ENCODE results near the gene TPM4.
"Not testable (repeated sequence)": the region's sequence is repeated elsewhere in the genome, so short reads cannot be mapped to it uniquely, and the experiment has no call there.

The TPM4 gene

DNA sequence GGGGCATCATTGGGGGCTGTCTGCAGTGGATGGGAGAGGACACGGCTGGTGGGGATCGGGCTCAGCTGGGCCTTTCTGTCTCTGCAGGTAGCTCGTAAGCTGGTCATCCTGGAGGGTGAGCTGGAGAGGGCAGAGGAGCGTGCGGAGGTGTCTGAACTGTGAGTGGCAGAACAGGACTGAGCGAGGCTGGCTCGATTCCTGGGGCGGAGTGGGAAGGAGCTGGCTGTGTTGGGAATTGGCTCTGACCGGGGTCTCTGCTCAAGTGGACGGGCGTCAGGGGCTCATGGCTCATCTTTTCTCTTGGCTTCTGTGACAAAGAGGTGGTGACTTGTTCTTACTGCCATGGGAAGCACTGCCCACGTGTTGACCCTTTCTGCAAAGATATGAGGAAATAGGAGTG, 11.6 kb downstream of the TPM4 start:
- H3K27ac ChIP-seq (ENCODE audit: low read depth, low read length) = no peak overlapping the region
- H3K36me3 ChIP-seq (ENCODE audit: control insufficient read depth, insufficient read depth, low read length) = peaks cover 100% of the 10 kb centered on the region
- no peaks in the 10 kb centered on the region for H3K27me3 ChIP-seq (ENCODE audit: control insufficient read depth, insufficient read depth, low read length)
- no peaks in the 10 kb centered on the region for H3K4me1 ChIP-seq (ENCODE audit: control insufficient read depth, insufficient read depth, low read length)
- no peak overlapping the region for H3K4me3 ChIP-seq (ENCODE audit: low read depth, low read length)
- no peaks in the 10 kb centered on the region for H3K9me3 ChIP-seq (ENCODE audit: control insufficient read depth, insufficient read depth, low read depth, low read length)
- H3K9ac ChIP-seq (ENCODE audit: low read length) = no peak overlapping the region

DNA sequence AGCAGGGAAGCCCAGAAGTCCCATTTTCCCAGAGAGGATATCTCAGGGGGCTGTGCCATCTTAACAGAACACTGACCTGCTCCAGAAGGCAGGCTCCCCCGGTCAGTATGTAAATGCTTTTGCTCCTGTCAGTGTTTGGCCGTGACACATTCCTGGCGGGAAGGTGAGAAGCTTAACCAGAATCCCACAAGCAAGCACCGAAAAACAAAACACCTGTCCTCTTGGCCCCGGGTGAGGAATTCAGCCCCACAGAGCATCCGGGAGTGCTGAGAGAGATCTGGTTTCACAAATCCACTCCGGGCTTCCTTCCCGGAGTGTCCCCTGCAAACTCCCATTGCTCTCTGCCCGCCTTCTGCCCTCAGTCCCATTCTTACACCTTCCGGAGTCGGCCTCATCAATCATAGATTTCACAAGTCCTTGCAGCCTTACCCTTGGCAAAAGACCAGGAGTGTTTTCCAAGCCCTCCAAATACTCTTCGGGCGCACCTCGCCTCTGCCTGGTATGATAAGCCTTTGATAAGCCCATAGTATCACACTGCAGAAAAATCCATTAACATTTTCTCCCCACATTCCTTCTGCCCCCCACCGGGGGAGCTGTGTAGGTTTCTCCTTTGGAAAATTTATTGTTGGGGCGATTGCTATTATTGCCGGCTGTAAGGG, 12.2 kb downstream of the TPM4 start:
- Histone ChIP-seq H3K27ac (ENCODE audit: low read depth, low read length) (no peak overlapping the region), H3K36me3 (ENCODE audit: control insufficient read depth, insufficient read depth, low read length) (peaks cover 100% of the 10 kb centered on the region), H3K4me1 (ENCODE audit: control insufficient read depth, insufficient read depth, low read length) (no peaks in the 10 kb centered on the region), H3K9ac (ENCODE audit: low read length) (no peak overlapping the region), H3K4me3 (ENCODE audit: low read depth, low read length) (no peak overlapping the region), H3K9me3 (ENCODE audit: control insufficient read depth, insufficient read depth, low read depth, low read length) (no peaks in the 10 kb centered on the region), H3K27me3 (ENCODE audit: control insufficient read depth, insufficient read depth, low read length) (no peaks in the 10 kb centered on the region)

DNA sequence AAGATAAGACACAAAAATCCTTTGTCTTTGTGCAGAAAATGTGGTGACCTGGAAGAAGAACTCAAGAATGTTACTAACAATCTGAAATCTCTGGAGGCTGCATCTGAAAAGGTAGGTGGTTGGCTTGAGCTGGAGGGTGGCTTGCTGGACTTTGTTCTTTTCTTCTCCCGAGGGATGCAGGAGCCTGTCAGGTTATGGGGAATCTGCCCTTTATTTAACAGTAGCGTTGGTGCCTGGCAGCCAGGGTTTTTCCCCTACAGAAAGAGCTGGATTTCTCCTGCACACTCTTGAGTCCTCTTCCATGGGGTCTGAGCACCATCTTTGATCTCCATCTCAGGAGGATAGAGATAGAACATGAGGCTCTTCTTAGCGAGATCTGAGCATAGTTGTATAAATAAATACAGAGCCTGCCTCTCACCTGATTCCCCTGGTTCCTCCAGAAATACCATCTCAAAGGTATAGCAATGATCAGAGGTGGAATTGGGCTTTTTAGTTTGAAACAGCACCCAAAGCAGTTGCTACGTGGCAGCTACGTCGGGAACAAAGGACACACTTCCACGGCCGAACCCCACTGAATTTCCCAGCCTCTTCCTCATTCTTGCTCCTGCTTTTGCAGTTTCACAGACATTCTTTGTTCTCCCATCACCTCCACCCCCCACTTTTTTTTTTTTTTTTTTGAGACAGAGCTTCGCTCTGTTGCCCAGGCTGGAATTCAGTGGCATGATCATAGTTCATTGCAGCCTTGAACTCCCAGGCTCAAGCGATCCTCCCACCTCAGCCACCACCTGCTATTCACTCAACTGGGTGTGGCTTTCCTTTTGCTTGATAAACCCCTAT, 12.9 kb downstream of the TPM4 start:
- Histone ChIP-seq H3K4me1 (ENCODE audit: control insufficient read depth, insufficient read depth, low read length) (no peaks in the 10 kb centered on the region), H3K4me3 (ENCODE audit: low read depth, low read length) (no peak overlapping the region), H3K36me3 (ENCODE audit: control insufficient read depth, insufficient read depth, low read length) (peaks cover 100% of the 10 kb centered on the region), H3K27me3 (ENCODE audit: control insufficient read depth, insufficient read depth, low read length) (no peaks in the 10 kb centered on the region), H3K9ac (ENCODE audit: low read length) (no peak overlapping the region), H3K9me3 (ENCODE audit: control insufficient read depth, insufficient read depth, low read depth, low read length) (no peaks in the 10 kb centered on the region), H3K27ac (ENCODE audit: low read depth, low read length) (no peak overlapping the region)

DNA sequence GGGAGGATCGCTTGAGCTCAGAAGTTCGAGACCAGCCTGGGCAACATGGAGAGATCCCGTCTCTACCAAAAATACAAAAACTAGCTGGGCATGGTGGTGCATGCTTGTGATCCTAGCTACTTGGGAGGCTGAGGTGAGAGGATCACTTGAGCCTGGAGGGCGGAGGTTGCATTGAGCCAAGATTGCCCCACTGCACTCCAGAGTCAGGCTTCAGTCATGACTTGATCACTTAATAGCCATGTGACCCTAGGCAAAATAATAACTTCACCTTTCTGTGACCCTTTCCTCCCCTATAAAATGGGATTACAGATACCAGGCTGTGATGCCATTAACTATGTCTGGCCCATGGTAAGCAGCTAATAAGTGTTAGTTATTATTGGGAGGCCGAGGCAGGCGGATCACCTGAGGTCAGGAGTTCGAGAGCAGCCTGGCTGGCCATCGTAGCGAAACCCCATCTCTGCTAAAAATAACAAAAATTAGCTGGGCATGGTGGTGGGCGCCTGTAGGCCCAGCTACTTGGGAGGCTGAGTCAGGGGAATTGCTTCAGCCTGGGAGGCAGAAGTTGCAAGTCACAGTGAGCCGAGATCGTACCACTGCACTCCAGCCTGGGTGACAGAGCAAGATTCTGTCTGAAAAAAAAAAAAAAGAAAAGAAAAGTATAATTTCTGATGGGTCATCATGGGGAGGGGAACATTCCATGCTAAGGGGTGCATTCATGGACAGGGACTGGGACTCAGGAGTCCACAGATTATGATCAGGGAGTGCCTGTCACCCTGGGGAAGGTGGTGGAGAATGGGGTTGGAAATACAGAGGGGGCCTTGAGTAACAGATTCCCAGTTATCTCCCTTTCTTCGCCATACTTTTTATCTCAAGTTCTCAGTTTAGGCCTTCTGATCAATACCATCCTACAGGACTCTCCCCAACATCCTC, 15.5 kb downstream of the TPM4 start:
- Histone ChIP-seq H3K27ac (ENCODE audit: low read depth, low read length) (no peak overlapping the region), H3K9me3 (ENCODE audit: control insufficient read depth, insufficient read depth, low read depth, low read length) (no peaks in the 10 kb centered on the region), H3K4me3 (ENCODE audit: low read depth, low read length) (no peak overlapping the region), H3K9ac (ENCODE audit: low read length) (no peak overlapping the region), H3K4me1 (ENCODE audit: control insufficient read depth, insufficient read depth, low read length) (no peaks in the 10 kb centered on the region), H3K36me3 (ENCODE audit: control insufficient read depth, insufficient read depth, low read length) (peaks cover 100% of the 10 kb centered on the region), H3K27me3 (ENCODE audit: control insufficient read depth, insufficient read depth, low read length) (no peaks in the 10 kb centered on the region)

DNA sequence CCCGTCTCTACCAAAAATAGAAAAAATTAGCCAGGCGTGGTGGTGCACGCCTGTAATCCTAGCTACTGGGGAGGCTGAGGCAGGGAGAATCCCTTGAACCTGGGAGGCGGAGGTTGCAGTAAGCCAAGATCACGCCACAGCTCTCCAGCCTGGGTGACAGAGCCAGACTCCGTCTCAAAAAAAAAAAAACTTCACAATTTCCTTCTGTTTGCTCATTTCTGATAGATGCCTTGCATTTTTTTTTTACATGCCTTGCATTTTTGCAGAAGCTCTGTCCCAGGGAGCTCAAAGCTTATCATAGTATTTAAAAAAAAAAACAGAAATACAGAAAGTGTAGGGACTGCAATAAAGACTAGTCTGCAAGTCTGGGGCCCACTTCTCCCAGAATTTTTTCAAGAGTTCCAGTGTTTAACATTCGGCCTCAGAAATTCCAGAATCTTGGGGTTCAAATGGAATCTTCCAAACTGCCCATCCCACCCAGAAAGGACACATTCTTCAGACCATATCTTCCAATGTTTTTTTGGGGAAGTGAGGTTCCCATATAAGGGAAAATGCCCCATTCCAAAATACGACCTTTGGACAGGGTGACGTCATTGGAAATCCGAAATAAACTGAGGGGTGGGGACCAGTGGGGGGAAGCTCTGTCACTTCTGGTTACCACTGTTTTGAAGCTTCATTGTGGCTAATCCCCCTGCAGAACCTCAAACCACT, 18.2 kb downstream of the TPM4 start:
- no peaks in the 10 kb centered on the region for H3K4me1 ChIP-seq (ENCODE audit: control insufficient read depth, insufficient read depth, low read length)
- no peak overlapping the region for H3K4me3 ChIP-seq (ENCODE audit: low read depth, low read length)
- no peaks in the 10 kb centered on the region for H3K27me3 ChIP-seq (ENCODE audit: control insufficient read depth, insufficient read depth, low read length)
- no peak overlapping the region for H3K27ac ChIP-seq (ENCODE audit: low read depth, low read length)
- no peaks in the 10 kb centered on the region for H3K9me3 ChIP-seq (ENCODE audit: control insufficient read depth, insufficient read depth, low read depth, low read length)
- peaks cover 99% of the 10 kb centered on the region for H3K36me3 ChIP-seq (ENCODE audit: control insufficient read depth, insufficient read depth, low read length)
- H3K9ac ChIP-seq (ENCODE audit: low read length) = no peak overlapping the region

DNA sequence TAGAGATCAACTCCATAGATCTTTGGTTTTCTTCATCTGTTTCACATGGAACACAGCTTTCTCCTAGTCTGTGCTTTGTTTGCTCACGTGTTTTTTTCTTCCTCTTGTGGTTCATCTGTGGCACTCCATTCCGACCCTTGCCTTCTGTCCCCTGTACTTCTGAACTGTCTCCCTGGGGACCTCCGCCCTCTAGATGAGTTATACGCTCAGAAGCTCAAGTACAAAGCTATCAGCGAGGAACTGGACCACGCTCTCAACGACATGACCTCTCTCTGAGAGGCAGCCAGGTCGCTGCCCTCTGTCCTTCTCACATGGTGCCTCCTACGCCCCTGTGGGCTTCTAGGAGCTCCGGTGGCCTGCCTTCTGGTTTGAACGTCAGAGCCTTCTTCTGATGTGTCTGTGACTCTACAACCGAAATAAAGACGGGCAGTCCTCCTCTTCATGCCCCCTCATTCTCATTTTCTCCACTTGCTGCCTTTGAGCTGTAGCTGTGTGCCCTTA, 18.8 kb downstream of the TPM4 start:
- no peak overlapping the region for H3K4me3 ChIP-seq (ENCODE audit: low read depth, low read length)
- no peaks in the 10 kb centered on the region for H3K4me1 ChIP-seq (ENCODE audit: control insufficient read depth, insufficient read depth, low read length)
- H3K9ac ChIP-seq (ENCODE audit: low read length) = no peak overlapping the region
- H3K9me3 ChIP-seq (ENCODE audit: control insufficient read depth, insufficient read depth, low read depth, low read length) = no peaks in the 10 kb centered on the region
- no peaks in the 10 kb centered on the region for H3K27me3 ChIP-seq (ENCODE audit: control insufficient read depth, insufficient read depth, low read length)
- H3K36me3 ChIP-seq (ENCODE audit: control insufficient read depth, insufficient read depth, low read length) = peaks cover 99% of the 10 kb centered on the region
- no peak overlapping the region for H3K27ac ChIP-seq (ENCODE audit: low read depth, low read length)

DNA sequence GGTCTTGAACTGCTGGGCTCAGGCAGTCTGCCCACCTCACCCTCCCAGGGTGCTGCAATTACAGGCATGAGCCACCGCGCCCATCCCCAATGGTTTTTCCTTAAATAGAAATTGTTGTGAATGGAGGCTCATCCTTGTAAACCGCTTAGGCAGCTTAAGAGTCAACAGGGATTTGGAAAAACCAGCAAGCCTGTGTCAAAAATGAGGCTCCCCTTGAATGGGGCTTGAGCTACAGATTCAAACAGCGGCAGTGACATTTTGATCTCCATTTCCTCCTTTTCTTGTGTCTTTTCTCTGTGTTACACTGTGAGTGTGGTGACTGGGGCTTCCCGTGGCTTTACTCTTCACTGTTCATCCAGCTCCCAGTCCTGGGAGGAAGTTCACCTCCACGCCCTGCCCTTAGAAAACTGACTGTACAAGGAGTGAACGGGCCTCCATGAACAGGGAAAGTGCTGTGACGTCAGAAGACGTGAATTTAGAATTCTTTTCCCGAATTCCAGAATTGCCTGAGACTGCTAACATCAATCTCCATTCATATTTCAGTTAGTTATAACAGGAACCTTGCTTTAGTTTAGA, 20.1 kb downstream of the TPM4 start:
- H3K9me3 ChIP-seq (ENCODE audit: control insufficient read depth, insufficient read depth, low read depth, low read length) = no peaks in the 10 kb centered on the region
- no peak overlapping the region; the same call in 1 of the 2 replicates for H3K27ac ChIP-seq (ENCODE audit: low read depth, low read length)
- H3K27me3 ChIP-seq (ENCODE audit: control insufficient read depth, insufficient read depth, low read length) = no peaks in the 10 kb centered on the region
- H3K9ac ChIP-seq (ENCODE audit: low read length) = no peak overlapping the region
- no peak overlapping the region for H3K4me3 ChIP-seq (ENCODE audit: low read depth, low read length)
- peaks cover 99% of the 10 kb centered on the region for H3K36me3 ChIP-seq (ENCODE audit: control insufficient read depth, insufficient read depth, low read length)
- H3K4me1 ChIP-seq (ENCODE audit: control insufficient read depth, insufficient read depth, low read length) = no peaks in the 10 kb centered on the region

DNA sequence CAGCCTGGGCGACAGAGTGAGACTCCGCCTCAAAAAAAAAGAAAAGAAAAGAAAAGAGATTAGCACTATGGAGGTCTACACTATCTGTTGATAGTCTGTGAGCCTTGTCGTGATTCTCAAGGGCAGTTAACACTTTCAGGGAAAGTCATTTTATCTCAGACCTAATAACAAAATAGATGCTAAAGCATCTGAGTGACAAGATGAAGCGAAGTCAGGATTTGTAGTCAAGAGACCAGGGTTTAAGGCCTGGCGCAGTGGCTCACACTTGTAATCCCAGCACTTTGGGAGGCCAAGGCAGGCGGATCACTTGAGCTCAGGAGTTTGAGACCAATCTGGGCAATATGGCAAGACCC, 22.1 kb downstream of the TPM4 start:
- H3K4me1 ChIP-seq (ENCODE audit: control insufficient read depth, insufficient read depth, low read length) = no peaks in the 10 kb centered on the region
- H3K27me3 ChIP-seq (ENCODE audit: control insufficient read depth, insufficient read depth, low read length) = no peaks in the 10 kb centered on the region
- H3K4me3 ChIP-seq (ENCODE audit: low read depth, low read length) = no peak overlapping the region
- H3K9me3 ChIP-seq (ENCODE audit: control insufficient read depth, insufficient read depth, low read depth, low read length) = no peaks in the 10 kb centered on the region
- H3K36me3 ChIP-seq (ENCODE audit: control insufficient read depth, insufficient read depth, low read length) = peaks cover 99% of the 10 kb centered on the region
- H3K9ac ChIP-seq (ENCODE audit: low read length) = no peak overlapping the region
- no peak overlapping the region for H3K27ac ChIP-seq (ENCODE audit: low read depth, low read length)

DNA sequence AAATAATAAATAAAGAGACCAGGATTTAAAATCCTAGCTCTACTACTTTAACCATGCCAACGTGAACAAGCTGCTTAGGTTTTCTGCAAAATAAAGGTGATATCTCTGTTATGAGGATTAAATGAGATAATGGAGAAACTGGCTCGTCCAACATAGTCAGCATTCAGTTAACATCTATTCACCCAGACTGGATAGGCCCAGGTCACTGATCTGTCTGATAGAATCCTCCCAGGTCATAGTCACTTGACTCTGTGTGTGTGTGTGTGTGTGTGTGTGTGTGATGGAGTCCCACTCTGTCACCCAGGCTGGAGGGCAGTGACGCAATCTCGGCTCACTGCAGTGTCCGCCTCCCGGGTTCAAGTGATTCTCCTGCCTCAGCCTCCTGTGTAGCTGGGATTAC, 22.5 kb downstream of the TPM4 start:
- peaks cover 98% of the 10 kb centered on the region for H3K36me3 ChIP-seq (ENCODE audit: control insufficient read depth, insufficient read depth, low read length)
- H3K27ac ChIP-seq (ENCODE audit: low read depth, low read length) = no peak overlapping the region
- H3K27me3 ChIP-seq (ENCODE audit: control insufficient read depth, insufficient read depth, low read length) = no peaks in the 10 kb centered on the region
- no peaks in the 10 kb centered on the region for H3K9me3 ChIP-seq (ENCODE audit: control insufficient read depth, insufficient read depth, low read depth, low read length)
- H3K9ac ChIP-seq (ENCODE audit: low read length) = no peak overlapping the region
- H3K4me1 ChIP-seq (ENCODE audit: control insufficient read depth, insufficient read depth, low read length) = no peaks in the 10 kb centered on the region
- no peak overlapping the region for H3K4me3 ChIP-seq (ENCODE audit: low read depth, low read length)

DNA sequence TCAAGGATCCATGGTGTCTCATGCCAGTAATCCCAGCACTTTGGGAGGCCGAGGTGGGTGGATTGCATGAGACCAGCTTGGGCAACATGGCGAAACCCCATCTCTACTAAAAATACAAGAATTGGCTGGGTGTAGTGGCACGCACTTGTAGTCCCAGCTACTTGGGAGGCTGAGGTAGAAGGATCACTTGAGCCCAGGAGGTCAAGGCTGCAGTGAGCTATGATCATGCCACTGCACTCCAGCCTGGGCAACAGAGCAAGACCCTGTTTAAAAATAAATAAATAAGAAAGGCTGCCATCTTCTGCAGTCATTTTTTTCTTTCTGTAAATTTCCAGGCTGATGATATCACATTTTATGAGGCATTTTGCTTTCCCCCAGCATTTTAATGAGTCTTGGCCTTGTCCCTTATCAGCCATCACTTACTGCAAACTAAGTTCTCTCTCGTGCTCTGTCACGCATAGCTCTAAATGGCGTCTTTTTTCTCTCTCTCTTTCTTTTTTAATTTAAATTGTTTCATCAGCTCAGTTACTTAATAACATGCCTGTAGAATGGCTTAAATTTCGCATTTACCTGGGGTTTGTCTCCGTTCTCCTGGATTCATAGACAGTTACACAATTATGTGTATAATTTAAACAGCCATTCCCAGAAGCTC, 23.1 kb downstream of the TPM4 start:
- H3K36me3 ChIP-seq (ENCODE audit: control insufficient read depth, insufficient read depth, low read length) = peaks cover 92% of the 10 kb centered on the region
- H3K27ac ChIP-seq (ENCODE audit: low read depth, low read length); H3K9ac ChIP-seq (ENCODE audit: low read length): not testable (repeated sequence)

More for the DNA sequence above, 23.1 kb downstream of the TPM4 start:
- not testable (repeated sequence) for H3K27me3 ChIP-seq (ENCODE audit: control insufficient read depth, insufficient read depth, low read length); H3K9me3 ChIP-seq (ENCODE audit: control insufficient read depth, insufficient read depth, low read depth, low read length); H3K4me1 ChIP-seq (ENCODE audit: control insufficient read depth, insufficient read depth, low read length); H3K4me3 ChIP-seq (ENCODE audit: low read depth, low read length)
